NCI-H1105 treated with DMSO at 0.1 percent for 48 hours (cell line): ENCODE data around the gene ADCY2.
A peak's percentile ranks its signal among the peaks of the same experiment; 100 is the strongest.

Experiments used
- DNase-seq: peaks from one replicate; lab custom pipeline; 2025; lab: John Stamatoyannopoulos, UW

The ADCY2 gene

DNA sequence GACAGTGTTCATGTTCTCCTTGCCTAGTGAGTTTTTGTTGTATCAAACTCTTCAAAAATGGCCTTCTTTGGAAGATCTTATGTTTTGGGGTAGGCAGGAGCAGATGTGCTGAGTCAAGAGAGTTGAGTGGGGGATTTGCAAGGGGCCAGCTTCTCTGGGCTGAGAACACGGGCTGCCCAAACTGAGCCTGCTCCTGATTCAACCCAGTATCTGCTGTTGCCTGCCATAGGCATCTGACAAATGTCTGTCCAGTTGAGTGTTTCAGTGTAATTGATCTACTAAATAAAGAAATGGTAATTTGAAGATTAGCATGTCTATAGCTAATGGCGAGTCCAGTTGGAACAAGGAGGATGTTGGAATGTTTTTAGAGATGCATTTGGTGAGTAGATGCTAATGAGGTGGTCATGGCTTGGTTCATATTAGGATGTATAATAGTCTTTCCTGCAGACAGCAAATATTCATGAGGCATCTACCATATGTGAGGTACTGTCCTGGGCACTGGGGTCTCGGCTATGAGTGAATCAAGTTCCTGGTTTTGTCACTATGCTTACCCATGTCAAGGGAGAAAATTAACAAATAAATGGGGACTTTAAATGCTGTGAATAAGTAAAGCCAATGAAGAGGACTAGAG lies 119.5 kb downstream of the ADCY2 start:
- DNase-seq: no peak

- DNase-seq: no peak
Measured at GRCh38 chr5:7516253-7516652, 120.3 kb downstream of the ADCY2 start.

DNA sequence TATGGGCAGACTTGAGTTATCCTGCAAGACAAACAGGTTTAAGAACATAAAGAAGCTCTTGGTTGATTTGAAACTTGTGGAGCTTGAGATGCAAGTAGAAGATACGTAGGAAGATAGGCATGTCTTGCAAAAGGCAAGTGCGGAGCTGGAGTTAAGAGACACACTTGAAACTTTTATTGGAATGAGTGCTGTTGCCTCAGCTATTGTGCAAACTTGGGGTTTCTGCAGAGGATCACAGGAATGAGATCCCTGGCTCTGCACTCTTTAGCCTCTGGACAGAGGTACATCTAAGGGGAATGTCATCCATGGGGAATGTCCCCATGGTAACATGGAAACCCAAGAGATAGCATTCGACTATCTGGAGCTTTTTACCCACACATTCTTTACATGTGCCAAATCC lies 121.1 kb downstream of the ADCY2 start:
- no peak for DNase-seq

DNA sequence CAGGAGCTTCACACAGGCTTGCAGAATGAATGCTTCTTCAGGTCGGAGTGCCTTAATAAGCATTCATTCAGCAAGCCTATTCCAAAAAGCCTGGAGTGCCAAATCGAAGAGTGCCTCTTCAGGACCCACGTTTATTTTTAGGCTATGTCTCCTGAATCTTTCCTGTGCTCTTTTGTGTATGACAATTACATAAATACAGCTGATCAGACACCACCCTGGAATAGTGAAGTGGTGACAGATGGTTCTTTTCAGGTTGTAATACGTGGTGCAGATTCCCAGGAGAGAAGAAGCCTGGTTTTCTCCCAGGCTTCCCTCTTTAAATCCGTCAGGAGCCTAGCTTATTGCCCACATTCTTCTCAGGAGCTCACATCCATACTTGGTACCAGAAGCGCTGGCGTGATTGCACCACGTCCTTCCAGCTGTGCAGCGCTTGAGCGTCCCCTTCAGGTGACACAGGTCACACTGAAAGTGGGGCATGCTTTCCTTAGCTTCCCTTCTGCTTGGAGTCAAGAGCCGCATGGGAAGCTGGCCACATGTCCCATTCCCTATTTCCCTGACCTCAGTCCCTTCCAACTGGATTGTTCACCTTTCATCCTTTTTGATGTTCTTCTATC lies 123.1 kb downstream of the ADCY2 start:
- peak; percentile 81 for DNase-seq

DNA sequence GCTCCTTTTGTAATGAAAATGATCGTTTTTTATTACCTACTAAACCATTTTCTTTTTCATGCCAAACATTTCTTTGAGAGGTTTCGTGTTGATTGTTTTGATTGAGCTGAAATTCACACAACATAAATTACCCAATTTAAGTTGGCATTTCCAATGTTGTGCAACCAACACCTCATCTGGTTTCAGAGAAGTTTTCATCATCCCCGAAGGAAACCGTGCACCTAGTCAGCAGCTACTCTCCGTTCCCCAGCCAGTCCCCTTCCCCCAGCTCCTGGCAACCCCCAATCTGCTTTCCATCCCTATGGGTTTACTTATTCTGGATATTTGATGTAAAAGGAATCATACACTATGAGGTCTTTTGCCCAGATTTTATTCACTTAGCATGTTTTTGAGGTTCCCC lies 123.6 kb downstream of the ADCY2 start:
- DNase-seq: no peak

DNA sequence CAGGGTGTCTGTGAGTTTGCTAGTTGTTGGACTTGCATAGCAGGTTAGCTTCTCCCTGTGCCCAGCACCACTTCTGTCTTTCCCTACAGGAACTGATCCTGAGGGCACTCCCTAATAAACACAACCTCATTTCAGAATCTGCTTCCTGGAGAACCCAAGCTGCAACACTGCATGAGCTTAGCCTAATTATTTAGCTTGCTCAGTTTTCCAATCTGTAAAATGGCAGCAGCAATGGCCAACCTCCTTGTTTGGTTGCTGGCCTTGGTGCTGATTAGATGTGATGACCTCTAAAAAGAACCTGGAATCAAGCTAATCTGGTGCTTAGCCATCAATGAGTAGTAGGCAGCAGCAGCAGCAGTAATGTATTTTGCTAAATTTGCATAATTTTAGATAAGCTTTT lies 133.9 kb downstream of the ADCY2 start:
- no peak for DNase-seq

GRCh38 chr5:7533941-7534340 lies 138.0 kb downstream of the ADCY2 start:
- no peak for DNase-seq

- DNase-seq: no peak
Measured at GRCh38 chr5:7534505-7534904, 138.6 kb downstream of the ADCY2 start.

- DNase-seq: no peak
Measured at GRCh38 chr5:7537573-7537972, 141.6 kb downstream of the ADCY2 start.

GRCh38 chr5:7539571-7539970 lies 143.6 kb downstream of the ADCY2 start:
- no peak for DNase-seq

GRCh38 chr5:7540736-7541485 lies 145.0 kb downstream of the ADCY2 start:
- no peak for DNase-seq

DNA sequence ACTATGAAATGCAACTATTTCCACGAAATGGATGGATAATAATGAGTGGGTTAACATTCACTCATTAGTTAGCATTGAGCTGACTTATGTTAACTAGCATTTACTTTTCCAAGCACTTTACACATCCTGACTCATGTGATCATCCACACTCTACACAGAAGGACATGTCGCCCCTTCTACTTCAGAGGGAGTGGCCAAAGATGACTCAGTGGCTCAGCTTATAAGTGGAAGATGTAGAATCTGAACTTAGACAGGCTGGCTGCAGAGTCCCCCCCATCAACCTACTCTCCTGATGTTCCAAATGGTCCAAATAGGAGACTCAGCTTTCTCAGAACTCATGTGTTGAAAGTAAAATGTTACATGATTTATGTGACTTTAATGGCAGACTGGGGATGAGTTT lies 146.0 kb downstream of the ADCY2 start:
- no peak for DNase-seq

- DNase-seq: no peak
Measured at GRCh38 chr5:7546555-7546954, 150.6 kb downstream of the ADCY2 start.

DNA sequence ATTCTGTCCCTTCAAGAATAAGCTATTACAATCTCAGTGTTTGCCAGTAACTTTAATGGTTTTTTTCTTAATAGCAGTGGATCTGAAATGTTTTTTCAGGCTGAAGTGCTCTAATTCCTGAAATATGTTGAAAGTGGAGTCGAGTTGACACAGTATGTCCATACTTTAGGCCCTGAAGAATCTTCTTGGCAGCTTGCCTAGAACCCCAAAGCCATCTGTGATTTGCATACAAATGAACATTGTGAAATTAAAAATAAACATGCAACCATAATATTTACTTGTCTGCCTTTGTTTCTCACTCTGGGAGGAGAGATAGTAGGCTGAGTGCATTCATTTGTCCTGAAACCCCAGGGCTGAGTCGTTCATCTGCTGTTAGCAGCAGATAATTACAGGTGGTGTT lies 152.7 kb downstream of the ADCY2 start:
- DNase-seq: peak; percentile 97

DNA sequence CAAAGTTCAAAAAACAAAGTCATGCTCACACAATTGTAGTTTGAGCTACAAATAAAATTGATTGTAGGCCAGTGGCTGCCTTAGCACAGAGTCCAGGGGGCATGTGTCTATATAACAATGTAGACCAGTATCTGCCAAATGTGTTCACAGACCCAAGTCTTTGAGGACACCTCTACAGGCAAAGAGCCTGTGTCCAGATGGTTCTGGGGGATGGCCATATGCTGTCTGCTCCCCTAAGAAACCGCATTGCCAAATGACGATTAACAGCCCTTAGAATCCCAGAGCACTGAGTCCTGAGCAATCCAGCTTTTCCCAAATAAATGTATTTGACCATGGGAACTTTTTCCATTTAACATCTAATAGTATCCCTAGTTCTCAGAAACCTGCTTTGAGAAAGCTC lies 169.6 kb downstream of the ADCY2 start:
- DNase-seq: no peak

- no peak for DNase-seq
Measured at GRCh38 chr5:7576023-7576715, 180.2 kb downstream of the ADCY2 start.

DNA sequence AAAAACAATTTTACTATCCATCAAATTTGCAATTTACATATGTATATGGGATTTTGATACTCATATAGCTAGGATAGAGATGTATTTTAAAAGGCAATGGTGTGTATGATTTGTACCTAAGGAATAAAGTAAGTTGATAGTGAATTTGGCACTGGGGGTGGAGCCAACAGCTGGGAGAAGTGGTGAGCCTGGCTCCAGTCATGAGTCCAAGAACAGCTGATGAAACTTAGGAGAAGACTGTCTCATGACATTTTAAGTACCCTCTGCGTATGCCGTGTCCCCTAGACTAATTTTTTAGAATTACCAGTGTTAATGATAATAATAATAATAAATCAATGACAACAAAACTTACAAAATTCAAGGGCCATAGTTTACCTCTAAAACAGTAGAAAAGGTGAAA lies 181.4 kb downstream of the ADCY2 start:
- DNase-seq: no peak

DNA sequence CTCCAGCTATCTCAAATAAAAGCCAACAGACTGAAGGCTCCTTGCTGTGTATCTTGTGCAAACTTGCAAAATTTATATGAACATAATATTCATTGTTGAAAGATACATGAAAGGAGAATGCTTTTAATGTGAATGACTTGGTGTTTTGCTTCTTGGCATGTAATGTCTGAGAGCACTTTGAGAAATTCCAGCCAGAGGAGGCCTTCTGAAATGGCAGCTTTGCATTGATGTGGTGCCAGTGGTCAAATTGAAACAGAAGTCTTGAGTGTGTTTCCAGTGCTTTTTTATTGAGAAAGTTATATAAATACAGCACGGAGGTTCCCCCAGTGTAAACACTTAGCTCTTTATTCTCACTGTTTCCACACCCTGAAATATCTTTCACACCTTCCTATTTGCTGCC lies 182.1 kb downstream of the ADCY2 start:
- no peak for DNase-seq

DNA sequence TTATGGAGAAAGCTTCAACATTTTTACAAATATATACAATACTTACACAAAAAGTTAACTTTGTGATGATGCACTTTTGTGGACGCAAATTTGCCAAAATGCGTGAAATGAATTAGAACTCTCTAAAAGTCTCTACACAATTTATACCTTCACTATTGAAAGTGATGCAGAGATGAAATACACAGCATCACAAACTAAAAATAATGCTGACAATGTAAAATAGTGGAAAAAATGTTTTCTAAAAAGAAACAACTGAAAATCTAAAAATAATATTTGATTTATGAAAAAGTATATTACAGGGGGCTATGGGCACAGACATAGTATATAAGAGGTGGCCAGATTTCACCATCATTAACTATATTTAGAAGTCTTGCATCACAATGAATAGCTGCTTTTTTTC lies 188.8 kb downstream of the ADCY2 start:
- no peak for DNase-seq

- DNase-seq: no peak
Measured at GRCh38 chr5:7585807-7586206, 189.9 kb downstream of the ADCY2 start.

DNA sequence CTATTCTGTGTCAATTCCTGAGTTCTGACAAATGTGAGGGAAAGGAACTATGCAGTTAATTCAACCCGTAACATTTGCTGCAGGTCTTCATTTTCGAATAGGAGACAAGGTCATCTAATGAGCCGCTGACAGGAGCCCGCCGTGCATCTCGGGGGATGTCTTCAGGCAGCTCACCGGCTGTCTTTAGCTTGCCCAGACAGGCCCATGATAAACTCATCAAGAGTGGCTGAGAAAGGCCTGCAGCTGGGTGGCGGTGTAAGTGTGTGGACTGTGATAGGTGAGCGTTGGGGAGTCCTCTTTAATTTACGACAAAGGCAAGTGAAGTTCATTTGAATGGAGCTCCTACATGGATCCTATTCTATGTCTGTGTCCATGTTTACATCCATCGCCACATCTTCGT lies 190.5 kb downstream of the ADCY2 start:
- no peak for DNase-seq

- DNase-seq: no peak
Measured at GRCh38 chr5:7589800-7590199, 193.9 kb downstream of the ADCY2 start.

DNA sequence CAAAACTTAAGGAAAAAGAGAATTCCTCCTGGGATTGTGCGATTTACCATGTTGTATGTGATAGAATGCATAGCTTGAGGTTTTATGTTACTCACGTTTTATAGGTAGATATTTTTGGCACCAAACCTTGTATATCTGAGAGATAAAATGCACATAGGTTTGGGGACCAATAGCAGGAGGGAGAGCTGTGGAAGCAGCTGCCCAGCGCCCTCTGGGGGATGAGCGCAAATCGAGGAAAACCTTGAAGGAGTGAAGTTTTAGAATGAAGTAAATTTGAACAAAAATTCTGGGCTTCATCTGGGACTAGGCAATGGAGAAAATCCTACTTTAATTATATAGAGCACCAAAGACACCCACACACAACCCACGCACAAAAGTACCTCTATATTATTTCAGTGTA lies 197.0 kb downstream of the ADCY2 start:
- DNase-seq: no peak
